SK-N-SH (cell line): ENCODE data around the gene DNAJB9. TPM values are rescaled to one million over a fixed set of nuclear protein-coding genes. Genes with fewer than 3 reads are reported as not detected.

ENCODE experiments used
- CTCF ChIA-PET: fragments of 300-600, 350-600 bp; formaldehyde crosslinking; extraction: SDS; loops from one replicate; lab custom pipeline; 2021; lab: Yijun Ruan, JAX
- POLR2A ChIA-PET: fragments of 350-600 bp; sonication (Branson Sonifier 250); formaldehyde crosslinking; extraction: SDS; loops from one replicate; lab custom pipeline; 2020; ENCODE audit warnings: antibody characterized with exemption, inconsistent platforms; lab: Yijun Ruan, JAX
- DNase-seq: peaks from one replicate; pipeline ENCODE4 v3.0.0; 2012
- H2AFZ ChIP-seq: fragments of 200-600 bp; sonication (generic); 2 replicates; pipeline ENCODE4 v1.8.1; 2016; ENCODE audit warnings: antibody characterized with exemption, mild to moderate bottlenecking, low read depth
- H3F3A ChIP-seq: fragments of 200-600 bp; sonication (generic); replicated peaks from 2 replicates; pipeline ENCODE3; 2016; ENCODE audit warnings: antibody characterized with exemption, mild to moderate bottlenecking; ENCODE audit not compliant: insufficient read depth
- H3K27ac ChIP-seq, 2 experiments: fragments of 200-500 bp in 1 of 2; fragments of 200-600 bp in 1 of 2; sonication (Bioruptor generic) in 1 of 2; sonication (generic), shearing (Covaris generic) in 1 of 2; 2 replicates each; pipeline versions ENCODE4 v1.5.1 to v1.6.1; 2014 to 2016; ENCODE audit warnings: low read depth in 2 of 2, inconsistent platforms in 1 of 2, low read length in 1 of 2, mild to moderate bottlenecking in 1 of 2, mixed read lengths in 1 of 2
- H3K27me3 ChIP-seq: fragments of 200-600 bp; sonication (generic), shearing (Covaris generic); 2 replicates; pipeline ENCODE4 v1.6.1; 2016; ENCODE audit warnings: mixed run types; ENCODE audit not compliant: insufficient read depth
- H3K36me3 ChIP-seq, 2 experiments: fragments of 200-500 bp in 1 of 2; fragments of 200-600 bp in 1 of 2; sonication (Bioruptor generic) in 1 of 2; sonication (generic) in 1 of 2; replicated peaks in 1 of 2; 2 replicates each; pipeline versions ENCODE3 to v1.5.1; 2014 to 2016; ENCODE audit warnings: low read length in 1 of 2, mild to moderate bottlenecking in 1 of 2; ENCODE audit not compliant: insufficient read depth in 2 of 2, control insufficient read depth in 1 of 2
- H3K4me1 ChIP-seq, 2 experiments: fragments of 200-500 bp in 1 of 2; fragments of 200-600 bp in 1 of 2; sonication (Bioruptor generic) in 1 of 2; sonication (generic), shearing (Covaris generic) in 1 of 2; 2 replicates each; pipeline versions ENCODE4 v1.5.1 to v1.6.1; 2014 to 2016; ENCODE audit warnings: low read depth in 1 of 2, low read length in 1 of 2, mixed run types in 1 of 2; ENCODE audit not compliant: insufficient read depth in 2 of 2, control insufficient read depth in 1 of 2
- H3K4me2 ChIP-seq: fragments of 200-600 bp; sonication (generic), shearing (Covaris generic); 2 replicates; pipeline ENCODE4 v1.6.1; 2017; ENCODE audit warnings: mixed run types
- H3K4me3 ChIP-seq, 2 experiments: fragments of 200-500 bp in 1 of 2; fragments of 200-600 bp in 1 of 2; sonication (Bioruptor generic) in 1 of 2; sonication (generic), shearing (Covaris generic) in 1 of 2; 2 replicates each; pipeline versions ENCODE4 v1.5.1 to v1.8.1; 2014 to 2016; ENCODE audit warnings: low read depth in 2 of 2, inconsistent platforms in 1 of 2, low read length in 1 of 2, mild to moderate bottlenecking in 1 of 2, mixed read lengths in 1 of 2, moderate library complexity in 1 of 2
- H3K79me2 ChIP-seq: fragments of 200-600 bp; sonication (generic); 2 replicates; pipeline ENCODE4 v1.8.1; 2017; ENCODE audit warnings: mild to moderate bottlenecking; ENCODE audit not compliant: insufficient read depth
- H3K9ac ChIP-seq: fragments of 200-600 bp; sonication (generic); 2 replicates; pipeline ENCODE4 v1.6.1; 2017; ENCODE audit warnings: mixed run types
- H3K9me2 ChIP-seq: fragments of 200-600 bp; sonication (generic); 2 replicates; pipeline ENCODE4 v1.6.1; 2017; ENCODE audit warnings: mixed run types
- H3K9me3 ChIP-seq: fragments of 200-600 bp; sonication (generic); 2 replicates; pipeline ENCODE4 v1.6.1; 2017; ENCODE audit warnings: mixed run types, mild to moderate bottlenecking, moderate library complexity
- H4K20me1 ChIP-seq: fragments of 200-600 bp; sonication (generic); 2 replicates; pipeline ENCODE4 v1.6.1; 2017; ENCODE audit warnings: mild to moderate bottlenecking, mixed run types; ENCODE audit not compliant: insufficient read depth
- CHD2 ChIP-seq: fragments of 150-350 bp; IDR thresholded peaks from 2 replicates; pipeline ENCODE4 v1.6.1; 2018; ENCODE audit warnings: low read length; ENCODE audit not compliant: partially characterized antibody
- CTCF ChIP-seq: fragments of 200-600 bp; sonication (generic); IDR thresholded peaks from 2 replicates; pipeline ENCODE4 v1.6.1; 2017; ENCODE audit warnings: antibody characterized with exemption, mild to moderate bottlenecking, moderate library complexity
- ELF1 ChIP-seq: IDR thresholded peaks from 2 replicates; pipeline ENCODE4 v1.4.0; 2012
- EP300 ChIP-seq, 2 experiments: IDR thresholded peaks; 2 replicates each; pipeline versions ENCODE4 v1.4.0 to v1.6.1; 2012; ENCODE audit warnings: borderline replicate concordance in 1 of 2, low read depth in 1 of 2, low read length in 1 of 2
- FOXJ3 ChIP-seq: sonication (generic); formaldehyde crosslinking; IDR thresholded peaks from 2 replicates; pipeline ENCODE4 v1.5.1; 2020; ENCODE audit warnings: mild to moderate bottlenecking, missing genetic modification reagents
- FOXM1 ChIP-seq: IDR thresholded peaks from 2 replicates; pipeline ENCODE4 v1.4.0; 2012; ENCODE audit warnings: low read depth, mild to moderate bottlenecking
- GABPA ChIP-seq: IDR thresholded peaks from 2 replicates; pipeline ENCODE4 v1.4.0; 2012; ENCODE audit warnings: low read depth, mild to moderate bottlenecking
- GATA2 ChIP-seq: sonication (generic); formaldehyde crosslinking; IDR thresholded peaks from 2 replicates; pipeline ENCODE4 v1.5.0; 2020; ENCODE audit warnings: mild to moderate bottlenecking, missing genetic modification reagents
- IRF3 ChIP-seq: fragments of 150-350 bp; IDR thresholded peaks from 2 replicates; pipeline ENCODE4 v1.6.1; 2016; ENCODE audit warnings: mild to moderate bottlenecking, low read depth, low read length
- MEF2A ChIP-seq: IDR thresholded peaks from 2 replicates; pipeline ENCODE4 v1.4.0; 2012; ENCODE audit warnings: low read depth, borderline replicate concordance
- RAD21 ChIP-seq: IDR thresholded peaks from 2 replicates; pipeline ENCODE4 v1.6.1; 2012; ENCODE audit warnings: mild to moderate bottlenecking, low read length
- REST ChIP-seq: IDR thresholded peaks from 2 replicates; pipeline ENCODE4 v1.6.1; 2012; ENCODE audit warnings: mild to moderate bottlenecking, low read depth, low read length, moderate library complexity
- RXRA ChIP-seq: IDR thresholded peaks from 2 replicates; pipeline ENCODE4 v1.4.0; 2012; ENCODE audit warnings: low read depth, mild to moderate bottlenecking, borderline replicate concordance
- SMC3 ChIP-seq: IDR thresholded peaks from 2 replicates; pipeline ENCODE4 v1.6.1; 2012; ENCODE audit warnings: low read depth, low read length, improper control_type of control experiment
- TCF12 ChIP-seq: IDR thresholded peaks from 2 replicates; pipeline ENCODE4 v1.4.0; 2012
- TEAD4 ChIP-seq: IDR thresholded peaks from 2 replicates; pipeline ENCODE4 v1.4.0; 2012; ENCODE audit warnings: mild to moderate bottlenecking, borderline replicate concordance; ENCODE audit not compliant: insufficient read depth
- YY1 ChIP-seq: IDR thresholded peaks from 2 replicates; pipeline ENCODE4 v1.4.0; 2012; ENCODE audit warnings: low read depth, mild to moderate bottlenecking
- WGBS: methylation state at CpG from one replicate; pipeline ENCODE4 v1.1.6; 2017; ENCODE audit warnings: low lambda C conversion rate; 5-methylcytosine and 5-hydroxymethylcytosine counted together
- polyA plus RNA-seq, 3 experiments: library from polyadenylated mRNA; depleted of rRNA; stranded (reverse); fragments of >200 nt; gene quantifications; 2 replicates each; pipeline ENCODE4 v1.2.3, GENCODE V29; 2012

The DNAJB9 gene
- polyA plus RNA-seq, 1 of the 3 experiments (the other 2 are of a cell fraction) = 6.6 TPM

GRCh38 chr7:108535257-108535656 lies 34.4 kb upstream of the DNAJB9 start (continued):
- no peak for TF ChIP-seq REST
- TF ChIP-seq FOXM1 = no peak

GRCh38 chr7:108535744-108536143 lies 33.9 kb upstream of the DNAJB9 start:
- Histone ChIP-seq H3K4me3 (no peak overlapping the region), H3K4me1 (no peaks in the 10 kb centered on the region), H3K9ac (no peak overlapping the region), H3K79me2 (no peaks in the 10 kb centered on the region), H3K9me2 (no peaks in the 10 kb centered on the region), H3K27me3 (no peaks in the 10 kb centered on the region), H3K36me3 (no peaks in the 10 kb centered on the region), H2AFZ (no peak overlapping the region), H4K20me1 (no peaks in the 10 kb centered on the region), H3K27ac (no peak overlapping the region), H3F3A (no peaks in the 10 kb centered on the region), H3K9me3 (no peaks in the 10 kb centered on the region), H3K4me2 (no peak overlapping the region)
- no peak for DNase-seq
- ChIA-PET CTCF (no interaction called here), POLR2A (no interaction called here)
- 94% methylated on average over 1 of the region's 1 CpG for WGBS
- TF ChIP-seq CTCF (no peak), GABPA (no peak), CHD2 (no peak), TEAD4 (no peak), RAD21 (no peak), EP300 (IDR thresholded peaks at IDR 0.05; ENCODE audit: borderline replicate concordance in 1 of 2, low read depth in 1 of 2, low read length in 1 of 2) (no peak), SMC3 (no peak), MEF2A (no peak), TCF12 (no peak), FOXJ3 (no peak), YY1 (no peak), IRF3 (no peak), GATA2 (CRISPR knock-in tag) (no peak), ELF1 (no peak), RXRA (no peak)
- TF ChIP-seq, all 33 proteins: peak for 0
